SHP77 treated with DMSO at 0.1 percent for 48 hours (cell line): ENCODE data around the gene LRRC37A3.
A peak's percentile ranks its signal among the peaks of the same experiment; 100 is the strongest.
"Not testable (repeated sequence)": the region's sequence is repeated elsewhere in the genome, so short reads cannot be mapped to it uniquely, and the experiment has no call there.

Source experiments
- DNase-seq: peaks from one replicate; lab custom pipeline; 2025; lab: John Stamatoyannopoulos, UW

LRRC37A3 gene

DNA sequence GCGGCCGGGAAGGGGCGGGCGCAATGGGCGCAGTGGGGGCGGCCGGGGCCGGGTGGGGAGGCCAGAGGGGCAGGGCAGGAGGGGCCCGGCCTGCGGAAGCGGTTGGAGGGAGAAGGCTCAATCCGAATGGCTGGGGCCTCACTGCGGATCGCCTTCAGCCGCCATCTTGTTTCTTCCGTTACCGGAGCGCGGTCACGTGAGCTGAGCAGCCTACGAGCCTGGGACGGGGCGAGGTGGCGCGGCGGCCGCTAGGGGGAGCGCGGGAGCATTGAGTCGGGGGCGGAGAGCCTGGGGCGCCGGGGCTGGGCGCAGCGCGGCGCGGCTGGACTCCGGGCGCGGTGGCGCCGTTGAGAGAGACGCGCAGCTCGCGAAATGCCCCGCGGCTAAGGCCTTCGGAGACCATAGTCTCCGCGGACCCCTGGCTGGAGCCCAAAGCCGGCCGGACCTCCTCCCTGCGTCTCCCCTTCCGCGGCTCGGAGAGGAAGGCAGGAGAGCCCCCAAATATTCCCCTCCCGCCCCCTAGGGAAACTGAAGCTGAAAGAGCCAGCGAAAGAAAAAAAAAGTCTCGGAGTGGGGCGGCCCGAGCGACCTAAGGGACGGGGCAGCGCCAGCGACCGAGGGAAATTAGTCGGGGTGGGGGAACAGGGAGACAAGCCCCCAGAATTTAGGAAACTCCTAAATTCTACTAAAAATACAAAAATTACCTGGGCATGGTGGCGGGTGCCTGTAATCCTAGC is at the start of gene LRRC37A3:
Gene LRRC37A3 (minus strand): TSS at position 190 of the 737 bp plus-strand sequence. CDS start 22,221 bp downstream, outside the sequence.
- peak; percentile 94 for DNase-seq

DNA sequence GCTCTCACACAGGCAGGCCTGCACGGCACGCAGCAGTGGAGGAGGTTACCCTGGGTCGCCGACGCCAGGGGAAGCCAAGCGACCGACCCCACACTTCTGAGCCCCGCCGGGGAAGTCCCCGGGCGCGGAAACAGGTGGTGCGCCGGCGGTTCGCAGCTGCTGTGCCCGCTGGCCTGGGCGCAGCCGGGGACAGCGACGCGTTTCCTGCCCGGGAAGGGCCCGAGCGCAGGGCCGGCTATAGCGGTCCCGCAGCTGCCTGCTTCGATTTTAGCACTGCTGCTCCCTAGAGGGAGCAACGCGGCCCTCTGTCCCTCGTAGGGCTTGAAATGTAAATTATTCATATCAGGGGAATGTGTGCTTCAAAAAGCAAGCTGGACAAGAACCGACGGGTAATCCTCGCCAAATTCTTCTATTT is 46.6 kb upstream of the LRRC37A3 start:
- DNase-seq = peak; percentile 31

DNA sequence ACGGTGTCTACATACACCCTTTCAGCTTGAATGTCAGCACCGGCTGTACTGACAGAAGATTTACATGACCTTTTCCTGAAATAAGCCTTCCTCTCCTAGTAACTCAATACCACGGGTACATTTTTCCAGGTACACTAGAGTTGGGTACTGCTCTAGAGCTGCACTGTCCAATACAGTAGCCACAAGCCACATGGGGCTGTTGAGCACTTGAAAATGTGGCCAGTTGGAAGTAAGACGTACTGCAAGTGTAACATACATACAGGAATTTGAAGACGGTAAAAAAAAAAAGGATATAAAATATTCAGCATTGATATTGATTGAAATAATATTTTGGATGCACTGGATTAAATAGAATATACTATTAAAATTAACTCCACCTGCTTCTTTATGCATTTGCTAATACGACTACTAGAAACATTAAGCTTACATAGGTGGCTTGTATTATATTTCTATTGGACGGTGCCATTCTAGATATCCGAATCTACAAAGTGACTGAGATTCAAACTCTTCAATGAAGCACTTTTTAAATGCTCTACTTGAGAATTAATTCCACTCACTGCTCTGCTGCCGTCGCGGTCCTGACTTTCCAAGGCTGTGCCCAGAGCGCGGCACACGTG is 46.1 kb upstream of the LRRC37A3 start:
- peak; percentile 7 for DNase-seq

DNA sequence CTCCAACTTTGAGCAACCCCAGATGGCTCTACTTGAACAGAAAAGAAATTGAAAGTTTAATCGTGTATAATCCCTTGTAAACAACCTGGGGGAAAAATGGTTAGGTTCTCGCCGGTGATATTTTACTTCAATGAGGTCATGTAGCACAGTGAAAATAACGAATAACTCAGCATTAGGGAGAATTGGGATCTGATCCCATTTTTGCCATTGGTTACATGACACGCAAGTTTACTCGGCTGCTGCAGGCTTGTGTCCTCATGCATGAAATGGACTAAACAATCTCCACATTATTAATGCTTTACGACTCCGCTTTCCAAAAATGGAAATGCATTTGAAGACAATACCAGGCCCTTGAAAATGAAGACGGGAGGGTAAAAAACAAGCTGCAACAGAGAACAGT is 45.5 kb upstream of the LRRC37A3 start:
- DNase-seq = no peak

DNA sequence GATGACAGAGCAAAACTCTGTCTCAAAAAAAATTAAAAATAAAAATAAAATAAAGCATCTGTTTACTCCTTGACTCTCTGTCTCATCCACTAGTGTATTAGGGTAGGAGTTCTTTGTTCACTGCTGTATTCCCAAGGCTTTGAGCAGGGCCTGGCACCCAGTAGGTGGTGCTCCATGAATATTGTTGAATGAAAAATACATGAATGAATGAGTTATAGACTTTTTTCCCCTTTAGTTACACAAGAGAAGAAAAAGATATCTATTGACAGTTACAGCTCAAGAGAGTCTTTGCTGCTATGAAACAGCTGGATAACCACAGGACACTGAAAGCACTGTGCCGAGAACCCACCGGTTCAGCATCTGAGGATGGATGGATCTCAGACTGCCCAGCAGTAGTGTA is 44.5 kb upstream of the LRRC37A3 start:
- not testable (repeated sequence) for DNase-seq

DNA sequence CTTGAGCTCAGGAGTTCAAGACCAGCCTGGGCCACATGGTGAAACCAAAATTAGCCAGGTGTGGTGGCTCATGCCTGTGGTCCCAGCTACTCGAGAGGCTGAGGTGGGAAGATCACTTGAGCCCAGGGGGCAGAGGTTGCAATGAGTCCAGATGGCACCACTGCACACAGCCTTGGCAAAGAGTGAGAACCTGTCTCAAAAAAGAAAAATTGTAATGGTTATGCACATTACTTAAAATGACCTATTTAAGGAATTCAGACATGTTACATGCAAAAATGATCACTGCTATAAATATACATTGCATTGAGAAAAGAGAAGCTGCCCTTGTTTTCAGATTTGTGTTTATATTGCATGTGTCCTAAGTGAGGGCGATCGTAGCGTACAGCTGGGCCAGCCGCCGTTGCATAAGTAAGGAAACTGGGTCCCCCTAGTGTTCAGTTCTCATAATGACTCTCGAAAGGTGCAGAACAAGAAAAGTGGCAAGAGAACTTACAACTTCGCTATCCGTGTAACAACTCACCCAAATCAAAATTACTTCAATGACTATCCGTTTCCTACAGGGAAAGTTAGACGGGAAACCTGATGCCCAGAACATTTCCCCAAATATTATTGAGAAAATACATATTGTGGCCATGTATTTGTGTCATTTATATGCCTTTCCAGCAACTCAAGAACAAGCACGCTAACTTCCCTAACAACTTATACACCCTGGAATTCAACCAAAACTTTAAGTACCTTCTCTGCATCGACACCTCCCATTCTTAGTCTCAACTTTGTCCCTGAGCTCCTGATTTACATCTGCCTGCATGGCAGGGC is 42.5 kb upstream of the LRRC37A3 start:
- peak; percentile 29 for DNase-seq

DNA sequence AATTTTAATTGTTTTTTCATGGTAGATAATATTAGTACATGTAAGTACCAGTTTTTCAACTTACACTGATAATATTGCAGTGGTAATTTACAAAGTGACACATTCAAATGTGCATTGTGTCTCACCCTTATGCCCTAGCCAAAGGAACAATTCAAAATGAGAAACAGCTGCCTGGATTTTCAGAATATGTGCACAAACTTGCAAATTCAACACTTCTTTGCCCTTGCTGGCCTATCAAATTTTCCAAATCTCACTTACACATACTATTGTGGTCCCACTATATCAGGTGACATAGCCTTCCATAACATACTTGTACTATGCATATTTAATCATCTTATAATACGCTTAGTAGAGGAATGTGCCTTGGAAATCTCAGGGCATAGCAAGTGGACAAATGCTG is 32.6 kb upstream of the LRRC37A3 start:
- DNase-seq = no peak

DNA sequence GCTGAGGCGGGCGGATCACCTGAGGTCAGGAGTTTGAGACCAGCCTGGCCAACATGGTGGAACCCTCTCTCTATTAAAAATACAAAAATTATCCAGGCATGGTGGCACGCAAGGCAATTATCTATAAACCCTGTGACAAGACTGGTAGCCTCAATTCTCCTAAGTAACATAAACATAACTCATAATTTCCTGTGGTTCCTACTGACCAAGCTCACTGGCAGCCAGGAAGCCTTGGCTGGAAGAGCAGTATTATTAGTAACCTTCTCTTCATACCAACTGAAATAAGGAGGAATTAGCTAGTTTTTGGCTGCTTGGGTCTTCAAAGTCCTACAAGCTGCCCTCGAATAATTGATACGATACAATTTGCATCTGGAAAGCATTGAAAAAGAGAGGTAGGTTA is 31.6 kb upstream of the LRRC37A3 start:
- DNase-seq = no peak

DNA sequence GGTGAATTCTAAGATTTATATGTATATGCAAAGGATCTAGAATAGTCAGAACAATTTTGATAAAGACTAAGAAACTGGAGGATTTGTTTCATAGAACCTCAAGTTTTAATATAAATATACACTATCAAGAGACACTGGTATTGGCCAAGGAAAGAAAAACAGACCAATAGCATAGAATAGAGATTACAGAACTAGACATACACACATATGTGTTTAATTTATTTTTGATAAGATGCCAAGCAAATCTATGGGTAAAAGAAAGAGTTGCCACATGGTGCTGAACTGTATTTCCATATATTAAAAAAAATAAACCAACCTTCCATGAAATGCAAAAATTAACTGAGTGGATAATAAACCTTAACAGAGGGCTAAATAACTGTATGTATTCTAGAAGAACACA is 27.9 kb upstream of the LRRC37A3 start:
- DNase-seq = no peak

DNA sequence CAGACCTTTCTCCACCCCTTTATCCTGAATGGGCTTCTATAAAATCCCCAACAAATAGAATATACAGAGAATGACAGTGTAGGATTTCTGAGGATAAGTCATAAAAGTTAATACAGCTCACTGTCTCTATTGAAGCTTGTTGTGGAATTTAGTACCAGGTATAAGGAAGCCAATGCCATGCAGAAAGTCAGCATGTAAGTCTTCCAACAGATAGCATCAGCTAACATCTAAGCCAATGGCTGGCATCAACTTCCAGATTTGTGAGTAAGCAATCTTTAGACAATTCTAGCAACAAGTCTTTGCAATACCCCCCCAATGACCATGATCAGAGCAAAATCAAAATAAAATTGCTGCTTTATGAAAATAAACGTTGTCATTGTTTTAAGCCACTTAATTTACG is 22.5 kb upstream of the LRRC37A3 start:
- DNase-seq = no peak

DNA sequence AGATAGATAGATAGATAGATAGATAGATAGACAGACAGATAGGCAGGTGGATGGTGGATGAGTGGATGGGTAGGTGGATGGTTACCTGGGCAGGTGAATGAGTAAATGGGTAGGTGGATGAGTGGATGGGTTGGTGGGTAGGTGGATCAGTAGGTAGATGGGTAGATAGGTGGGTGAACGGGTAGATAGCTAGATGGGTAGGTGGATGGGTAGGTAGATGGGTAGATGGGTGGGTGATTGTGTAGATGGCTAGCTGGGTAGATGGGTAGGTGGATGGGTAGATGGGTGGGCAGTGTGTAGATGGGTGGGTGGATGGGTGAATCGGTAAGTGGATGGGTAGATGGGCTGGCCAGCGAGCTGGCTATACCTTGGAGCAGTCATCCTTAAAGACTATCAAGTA is 21.8 kb upstream of the LRRC37A3 start:
- DNase-seq = no peak

DNA sequence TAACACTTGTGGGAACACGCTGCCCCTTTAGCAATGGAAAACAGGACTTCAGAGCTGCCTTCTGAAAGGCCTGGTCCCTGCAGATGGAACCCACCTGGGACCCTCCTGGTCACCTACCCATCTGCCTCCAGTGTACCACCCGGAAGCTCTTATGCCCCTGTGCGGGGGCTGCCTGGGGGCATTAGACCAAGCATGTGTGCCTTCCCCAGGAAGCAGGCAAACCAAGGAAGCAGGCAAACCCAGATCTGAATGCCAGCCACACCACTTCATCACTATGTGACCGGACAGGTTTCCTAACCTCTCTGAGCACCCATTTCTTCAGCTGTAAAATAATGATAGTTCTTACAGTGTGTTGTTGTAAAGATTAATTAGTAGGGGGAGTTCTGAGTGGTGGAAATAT is 20.8 kb upstream of the LRRC37A3 start:
- DNase-seq = no peak

DNA sequence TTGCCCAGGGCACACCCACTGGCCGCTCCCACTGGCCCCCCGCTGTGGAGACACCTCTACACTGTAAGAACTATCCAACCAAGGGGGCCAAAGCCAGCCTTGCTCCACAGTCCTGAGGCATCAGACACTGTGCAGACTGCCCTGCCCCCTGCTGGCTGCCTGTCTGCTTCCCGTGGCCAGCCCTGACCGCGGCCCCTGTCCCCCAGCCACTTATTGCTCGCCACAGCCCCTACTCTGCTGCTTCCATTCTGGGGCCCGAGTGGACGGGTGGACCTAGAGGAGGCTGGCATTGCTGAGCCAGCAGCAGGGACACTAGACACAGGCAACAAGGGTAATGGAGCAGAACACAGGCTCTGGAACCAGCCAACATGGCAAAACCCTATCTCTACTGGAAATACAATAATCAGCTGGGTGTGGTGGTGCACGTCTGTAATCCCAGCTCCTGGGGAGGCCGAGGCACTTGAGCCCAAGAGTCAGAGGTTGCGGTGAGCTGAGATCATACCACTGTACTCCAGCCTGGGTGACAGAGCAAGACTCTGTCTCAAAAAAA is 19.7 kb upstream of the LRRC37A3 start:
- DNase-seq = no peak

DNA sequence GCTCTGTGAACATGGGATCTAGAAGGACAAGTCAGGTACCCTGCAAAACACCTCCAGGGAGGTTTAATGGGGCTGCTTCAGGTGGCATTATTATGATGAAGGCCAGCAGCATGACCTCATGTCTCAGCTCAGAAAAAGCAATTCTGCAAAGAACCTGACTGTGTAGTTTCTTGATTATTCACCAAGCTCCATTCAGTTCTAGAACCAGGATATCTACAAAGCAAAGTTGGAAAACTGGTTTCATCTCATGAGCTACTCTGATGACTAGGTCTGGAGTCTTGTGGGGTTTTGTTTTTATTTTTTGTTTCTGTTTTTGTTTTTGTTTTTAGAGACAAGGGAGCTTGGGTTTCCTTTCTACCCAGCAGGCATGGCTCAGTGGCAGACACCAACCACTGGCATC is 19.0 kb upstream of the LRRC37A3 start:
- no peak for DNase-seq

DNA sequence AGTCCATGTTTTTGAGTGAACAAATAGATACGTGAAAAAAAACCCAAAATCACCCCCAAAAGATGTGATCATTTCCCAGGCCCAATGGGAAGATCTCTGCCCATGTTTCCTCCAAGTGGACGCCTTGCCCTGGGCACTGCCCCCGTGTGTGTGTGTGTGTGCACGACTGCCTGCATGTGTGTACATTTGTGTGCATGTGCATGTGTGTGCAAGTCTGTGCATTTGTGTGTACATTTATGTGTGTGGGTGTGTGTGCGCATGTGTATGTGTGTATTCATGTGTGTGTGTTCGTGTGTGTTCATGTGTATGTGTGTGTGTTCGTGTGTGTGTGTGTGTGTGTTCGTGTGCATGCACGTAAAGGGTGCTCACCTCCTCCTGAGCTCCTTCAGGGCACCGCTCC is 16.8 kb upstream of the LRRC37A3 start:
- no peak for DNase-seq

DNA sequence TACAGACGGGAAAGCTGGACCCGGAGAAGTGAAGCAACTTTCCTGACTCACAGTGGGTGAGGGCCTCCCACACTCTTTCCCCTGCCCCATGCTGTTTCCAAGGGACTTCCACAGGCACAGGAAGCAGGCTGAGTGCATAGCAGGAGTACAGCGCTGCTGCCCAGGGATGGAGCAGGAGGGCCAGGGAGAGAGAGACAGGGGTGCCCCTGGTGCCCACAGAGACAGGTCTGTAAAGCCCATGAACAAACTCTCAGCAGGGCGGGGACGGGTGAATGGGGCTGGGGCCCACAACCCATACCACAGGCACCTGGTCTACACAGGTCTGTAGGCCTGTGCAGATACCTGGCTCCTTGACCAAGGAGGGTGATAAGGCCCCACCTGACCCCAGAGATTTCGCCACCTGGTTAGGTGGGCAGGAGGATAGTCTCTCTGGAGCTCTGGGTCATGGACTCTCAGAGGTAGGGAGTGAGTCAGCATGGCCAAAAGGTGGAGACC is 15.1 kb upstream of the LRRC37A3 start:
- DNase-seq = not testable (repeated sequence)

DNA sequence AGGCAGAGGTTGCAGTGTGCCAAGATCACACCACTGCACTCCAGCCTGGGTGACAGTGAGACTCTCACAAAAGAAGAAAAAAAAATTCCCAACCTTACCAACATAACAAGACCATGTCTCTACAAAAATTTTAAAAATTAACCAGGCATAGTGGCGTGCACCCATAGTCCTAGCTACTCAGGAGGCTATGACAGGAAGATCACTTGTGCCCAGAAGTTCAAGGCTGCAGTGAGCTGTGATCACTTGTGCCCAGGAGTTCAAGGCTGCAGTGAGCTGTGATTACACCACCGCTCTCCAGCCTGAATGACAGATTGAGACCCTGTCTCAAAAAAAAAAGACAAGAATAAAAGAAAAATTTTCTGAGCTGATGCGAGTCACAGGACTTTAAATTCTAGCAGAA is 13.6 kb upstream of the LRRC37A3 start:
- not testable (repeated sequence) for DNase-seq

DNA sequence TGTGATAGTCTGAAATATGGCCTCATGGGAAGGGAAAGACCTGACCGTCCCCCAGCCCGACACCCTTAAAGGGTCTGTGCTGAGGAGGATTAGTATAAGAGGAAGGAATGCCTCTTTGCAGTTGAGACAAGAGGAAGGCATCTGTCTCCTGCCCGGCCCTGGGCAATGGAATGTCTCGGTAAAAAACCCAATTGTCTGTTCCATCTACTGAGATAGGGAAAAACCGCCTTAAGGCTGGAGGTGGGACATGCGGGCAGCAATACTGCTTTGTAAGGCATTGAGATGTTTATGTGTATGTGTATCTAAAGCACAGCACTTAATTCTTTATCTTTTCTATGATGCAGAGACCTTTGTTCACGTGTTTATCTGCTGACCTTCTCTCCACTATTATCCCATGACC is 11.1 kb upstream of the LRRC37A3 start:
- DNase-seq = not testable (repeated sequence)

DNA sequence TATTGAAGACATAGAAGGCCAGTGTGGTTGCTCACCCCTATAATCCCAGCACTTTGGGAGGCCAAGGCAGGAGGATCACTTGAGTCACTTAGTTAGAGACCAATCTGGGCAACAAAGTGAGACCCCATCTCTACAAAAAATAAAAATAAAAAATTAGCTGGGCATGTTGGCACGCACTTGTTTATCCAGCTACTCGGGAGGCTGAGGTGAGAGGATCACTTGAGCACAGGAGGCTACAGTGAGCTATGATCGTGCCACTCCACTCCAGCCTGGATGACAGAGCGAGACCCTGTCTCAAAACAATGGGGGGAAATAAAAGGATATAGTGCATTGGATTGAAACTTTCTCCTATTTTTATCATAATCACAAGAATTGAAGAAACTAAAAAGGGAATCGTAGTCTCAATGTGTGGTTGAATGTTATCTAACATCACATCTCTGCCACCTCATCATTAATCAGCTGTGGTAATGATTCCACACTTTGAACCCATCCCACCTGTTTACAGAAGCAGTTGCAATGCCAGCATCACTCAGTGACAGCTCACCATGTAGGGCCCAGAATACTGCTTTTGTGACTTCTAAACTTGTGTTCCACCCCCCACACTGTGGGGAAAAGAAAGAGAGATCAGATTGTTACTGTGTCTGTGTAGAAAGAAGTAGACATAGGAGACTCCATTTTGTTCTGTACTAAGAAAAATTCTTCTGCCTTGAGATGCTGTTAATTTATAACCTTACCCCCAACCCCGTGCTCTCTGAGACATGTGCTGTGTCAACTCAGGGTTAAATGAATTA is 10.3 kb upstream of the LRRC37A3 start:
- DNase-seq = not testable (repeated sequence)

DNA sequence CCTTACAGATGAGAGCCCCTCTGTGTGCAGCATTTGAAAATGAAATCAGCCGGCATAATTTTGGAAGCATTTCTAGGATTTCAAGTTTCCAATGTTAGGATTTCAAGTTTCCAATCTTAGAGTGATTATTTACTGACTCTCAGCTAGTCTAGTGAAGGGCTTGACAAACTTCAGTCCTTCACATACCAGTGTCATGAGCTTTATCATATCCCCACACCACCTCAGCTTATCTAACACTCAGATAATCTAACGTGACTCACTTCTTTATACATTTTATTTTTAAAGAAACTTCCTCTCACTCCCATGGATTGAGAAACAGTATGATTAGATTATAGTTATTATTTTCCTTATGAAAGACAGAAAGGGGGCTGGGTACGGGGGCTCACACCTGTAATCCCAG is 9.4 kb upstream of the LRRC37A3 start:
- DNase-seq = not testable (repeated sequence)

DNA sequence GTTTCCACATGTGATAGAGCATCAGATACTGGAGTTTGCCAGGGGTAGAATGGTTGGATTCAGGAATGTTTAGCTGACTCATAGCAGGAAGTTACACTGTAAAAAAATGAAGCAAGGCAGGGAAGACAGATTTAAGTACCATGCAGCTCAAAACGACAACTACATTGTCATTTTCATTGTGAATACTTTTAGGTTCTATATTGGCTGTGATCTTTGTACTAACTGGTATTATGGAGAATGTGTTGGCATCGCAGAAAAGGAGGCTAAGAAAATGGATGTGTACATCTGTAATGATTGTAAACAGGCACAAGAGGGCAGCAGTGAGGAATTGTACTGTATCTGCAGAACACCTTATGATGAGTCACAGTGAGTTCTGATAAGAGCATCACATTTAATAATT is 8.2 kb upstream of the LRRC37A3 start:
- peak; percentile 77 for DNase-seq

DNA sequence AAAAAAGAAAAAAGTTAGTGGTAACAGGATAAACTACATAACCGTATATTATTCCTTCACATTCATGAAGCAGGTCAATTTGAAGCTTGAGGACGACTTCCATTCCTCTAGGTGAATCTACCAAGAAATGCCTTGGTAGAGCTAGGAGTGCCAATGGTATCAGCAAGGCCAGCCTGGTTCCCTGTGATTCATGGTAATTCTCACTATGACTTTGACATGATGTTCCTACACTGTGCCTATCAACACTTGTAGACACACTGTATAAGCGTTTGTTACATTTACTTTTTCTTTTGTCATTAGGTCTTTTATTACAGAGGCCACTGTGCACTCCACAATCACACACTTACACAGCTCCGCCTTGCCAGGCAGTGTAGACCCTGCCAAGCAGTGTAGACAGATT is 7.2 kb upstream of the LRRC37A3 start:
- DNase-seq = not testable (repeated sequence)
